Measurements from ENCODE around the gene TMEM107.

GRCh38 chr17:8147805-8148404 is 28.3 kb downstream of the TMEM107 start:
- no peak for TF ChIP-seq SUZ12 (IDR thresholded peaks at IDR 0.05; ENCODE audit: extremely low read depth, insufficient read depth, insufficient read length)
- no peak for TF ChIP-seq YY1 (IDR thresholded peaks at IDR 0.05; ENCODE audit: insufficient read depth, insufficient read length)
- no peak for TF ChIP-seq ZNF274 (IDR thresholded peaks at IDR 0.05; ENCODE audit: low read depth, low read length)

Measured in NT2/D1 (cell line).